Activated gamma-delta T cell treated with Interleukin-2 at 50 U/mL for 16 hours (primary cell): ENCODE data around the gene HNRNPUL1.
"Not testable (repeated sequence)": the region's sequence is repeated elsewhere in the genome, so short reads cannot be mapped to it uniquely, and the experiment has no call there.

ENCODE experiments used
- DNase-seq: peaks from one replicate; pipeline ENCODE4 v3.0.0-alpha.2; 2020

HNRNPUL1 gene

GRCh38 chr19:41278478-41278877, 14.3 kb downstream of the HNRNPUL1 start:
- no peak for DNase-seq

- DNase-seq, result no peak
Observed at GRCh38 chr19:41288673-41289530, 24.7 kb downstream of the HNRNPUL1 start.

GRCh38 chr19:41289814-41290213, 25.6 kb downstream of the HNRNPUL1 start:
- DNase-seq, result not testable (repeated sequence)

- DNase-seq, result no peak
Observed at GRCh38 chr19:41294393-41294792, 30.2 kb downstream of the HNRNPUL1 start.

- no peak for DNase-seq
Observed at GRCh38 chr19:41295499-41295898, 31.3 kb downstream of the HNRNPUL1 start.

GRCh38 chr19:41296433-41296871, 32.3 kb downstream of the HNRNPUL1 start:
- no peak for DNase-seq

- DNase-seq, result no peak
Observed at GRCh38 chr19:41297628-41298347, 33.6 kb downstream of the HNRNPUL1 start.

GRCh38 chr19:41298348-41298964, 34.3 kb downstream of the HNRNPUL1 start:
- peak; percentile 46 for DNase-seq

- DNase-seq, result no peak
Observed at GRCh38 chr19:41299046-41299754, 35.0 kb downstream of the HNRNPUL1 start.

GRCh38 chr19:41299755-41300089, 35.5 kb downstream of the HNRNPUL1 start:
- peak; percentile 69 for DNase-seq

GRCh38 chr19:41300555-41300954, 36.4 kb downstream of the HNRNPUL1 start:
- DNase-seq, result no peak

GRCh38 chr19:41302624-41303351, 38.6 kb downstream of the HNRNPUL1 start:
- peak; percentile 77 for DNase-seq

GRCh38 chr19:41303954-41304353, 39.8 kb downstream of the HNRNPUL1 start:
- no peak for DNase-seq

- DNase-seq, result no peak
Observed at GRCh38 chr19:41304706-41305483, 40.7 kb downstream of the HNRNPUL1 start.

- DNase-seq, result no peak
Observed at GRCh38 chr19:41305927-41306793, 42.0 kb downstream of the HNRNPUL1 start.

- DNase-seq, result no peak
Observed at GRCh38 chr19:41307090-41307875, 43.1 kb downstream of the HNRNPUL1 start.

- DNase-seq, result no peak
Observed at GRCh38 chr19:41307954-41308449, 43.8 kb downstream of the HNRNPUL1 start.

- DNase-seq, result peak; percentile 97
Observed at GRCh38 chr19:41308450-41309179, 44.4 kb downstream of the HNRNPUL1 start.
